Measurements from ENCODE around the gene CHP2.
"Not testable (repeated sequence)": the region's sequence is repeated elsewhere in the genome, so short reads cannot be mapped to it uniquely, and the experiment has no call there.

The CHP2 gene

DNA sequence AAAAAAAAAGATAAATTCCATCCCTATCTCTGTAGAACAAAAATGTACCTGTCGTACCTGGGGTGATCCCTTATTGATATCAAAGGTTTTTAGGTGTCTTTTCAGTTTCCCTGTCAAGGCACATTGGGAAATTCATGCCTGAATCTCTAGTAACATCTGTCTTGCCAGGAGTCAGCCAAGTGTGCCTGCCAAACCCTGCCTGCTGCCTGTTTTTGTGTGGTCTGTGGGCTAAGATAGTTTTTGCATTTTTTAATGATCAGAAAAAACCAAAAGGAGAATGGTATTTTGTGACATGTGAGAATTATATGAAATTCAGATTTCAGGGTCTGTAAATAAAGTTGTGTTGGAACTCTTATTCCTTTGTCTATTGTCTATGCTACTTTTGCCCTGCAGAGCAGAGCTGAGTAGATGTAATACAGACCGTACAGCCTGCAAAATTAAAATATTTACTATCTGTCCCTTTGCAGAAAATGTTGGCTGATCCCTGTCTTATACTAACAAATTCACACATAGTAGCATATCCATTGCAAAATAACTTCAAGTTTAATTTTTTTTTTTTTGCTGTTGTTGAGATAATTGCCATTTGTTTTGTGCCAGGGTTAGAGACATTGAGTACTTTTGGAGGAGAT is 13.0 kb upstream of the CHP2 start:
- in situ Hi-C loops (cut with MboI; ENCODE audit: low sequenced_read_pairs): loop anchor here (25.0 kb wide), 2 partner anchors 521 to 771 kb away; partner anchors contain the start of gene CACNG3

DNA sequence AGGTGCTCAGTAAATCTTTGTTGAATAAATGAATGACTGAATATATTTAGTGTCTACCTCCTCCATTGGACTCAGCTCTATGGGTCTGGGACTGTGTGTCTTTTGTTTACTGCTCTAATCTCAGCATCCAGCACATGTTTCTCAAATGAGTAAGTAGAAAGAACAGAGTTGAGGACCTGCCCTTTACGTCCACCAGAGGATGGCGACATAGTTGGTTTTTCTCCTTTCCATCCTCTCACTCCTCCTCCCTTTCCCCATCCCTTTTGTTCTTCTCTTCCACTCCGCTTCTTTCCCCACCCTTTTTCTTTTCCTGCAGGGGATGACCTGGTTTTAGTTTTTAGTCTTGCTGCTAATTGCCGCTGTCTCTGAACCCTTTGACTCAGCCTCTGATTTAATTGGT is 12.1 kb upstream of the CHP2 start:
- in situ Hi-C loops (cut with MboI; ENCODE audit: low sequenced_read_pairs): loop anchor here (25.0 kb wide), 2 partner anchors 520 to 770 kb away; partner anchors contain the start of gene CACNG3

DNA sequence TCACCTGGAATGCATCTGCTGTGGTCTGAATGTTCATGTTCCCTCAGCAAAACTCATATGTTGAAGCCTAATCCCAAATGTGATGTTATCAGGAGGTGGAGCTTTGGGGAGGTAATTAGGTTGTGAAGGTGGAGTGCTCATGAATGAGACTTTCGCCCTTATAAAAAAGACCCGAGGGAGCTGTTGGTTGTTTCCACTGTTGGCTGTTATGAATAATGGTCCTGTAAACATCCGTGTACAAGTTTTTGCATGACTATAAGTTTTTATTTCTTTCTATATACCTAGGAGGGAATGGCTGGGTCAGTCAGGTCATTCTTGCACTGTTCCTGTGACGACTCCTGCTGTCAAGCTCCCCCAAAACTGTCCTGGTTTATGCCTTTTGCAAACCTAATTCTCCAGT is 9.6 kb upstream of the CHP2 start:
- in situ Hi-C loops (cut with MboI; ENCODE audit: low sequenced_read_pairs): loop anchor here (25.0 kb wide), 2 partner anchors 517 to 767 kb away; partner anchors contain the start of gene CACNG3

DNA sequence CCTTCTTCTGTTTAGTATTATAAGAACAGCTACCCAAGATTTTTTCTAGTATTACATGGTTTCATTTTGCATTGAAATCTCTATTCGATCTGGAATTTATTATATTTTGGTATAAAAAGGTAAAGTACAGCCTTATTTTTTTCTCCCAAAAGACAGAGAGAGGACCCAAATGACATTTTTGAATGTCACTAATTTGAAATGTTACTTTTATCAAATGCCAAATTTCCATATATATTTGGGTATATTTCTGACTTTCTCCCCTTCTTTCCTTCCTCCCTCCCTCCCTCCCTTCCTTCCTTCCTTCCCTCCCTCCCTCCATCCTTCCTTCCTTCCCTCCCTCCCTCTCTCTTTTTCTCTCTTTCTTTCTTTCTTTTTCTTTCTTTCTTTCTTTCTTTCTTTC is 6.2 kb upstream of the CHP2 start:
- in situ Hi-C loops (cut with MboI; ENCODE audit: low sequenced_read_pairs): loop anchor here (25.0 kb wide), 2 partner anchors 514 to 764 kb away; partner anchors contain the start of gene CACNG3

DNA sequence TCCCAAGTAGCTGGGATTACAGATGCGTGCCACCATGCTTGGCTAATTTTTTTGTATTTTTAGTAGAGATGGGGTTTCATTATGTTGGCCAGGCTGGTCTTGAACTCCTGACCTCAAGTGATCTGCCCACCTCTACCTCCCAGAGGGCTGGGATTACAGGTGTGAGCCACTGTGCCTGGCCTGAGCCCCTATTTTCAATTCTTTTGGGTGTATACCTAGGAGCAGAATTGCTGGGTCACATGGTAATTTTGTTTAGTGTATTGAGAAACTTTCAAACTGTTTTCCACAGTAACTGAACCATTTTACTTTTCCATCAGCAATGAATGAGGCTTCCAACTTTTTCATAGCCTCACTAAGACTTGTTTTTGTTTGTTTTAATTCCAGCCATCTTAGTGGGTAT is 3.8 kb upstream of the CHP2 start:
- in situ Hi-C loops (cut with MboI; ENCODE audit: low sequenced_read_pairs): not testable (repeated sequence)

DNA sequence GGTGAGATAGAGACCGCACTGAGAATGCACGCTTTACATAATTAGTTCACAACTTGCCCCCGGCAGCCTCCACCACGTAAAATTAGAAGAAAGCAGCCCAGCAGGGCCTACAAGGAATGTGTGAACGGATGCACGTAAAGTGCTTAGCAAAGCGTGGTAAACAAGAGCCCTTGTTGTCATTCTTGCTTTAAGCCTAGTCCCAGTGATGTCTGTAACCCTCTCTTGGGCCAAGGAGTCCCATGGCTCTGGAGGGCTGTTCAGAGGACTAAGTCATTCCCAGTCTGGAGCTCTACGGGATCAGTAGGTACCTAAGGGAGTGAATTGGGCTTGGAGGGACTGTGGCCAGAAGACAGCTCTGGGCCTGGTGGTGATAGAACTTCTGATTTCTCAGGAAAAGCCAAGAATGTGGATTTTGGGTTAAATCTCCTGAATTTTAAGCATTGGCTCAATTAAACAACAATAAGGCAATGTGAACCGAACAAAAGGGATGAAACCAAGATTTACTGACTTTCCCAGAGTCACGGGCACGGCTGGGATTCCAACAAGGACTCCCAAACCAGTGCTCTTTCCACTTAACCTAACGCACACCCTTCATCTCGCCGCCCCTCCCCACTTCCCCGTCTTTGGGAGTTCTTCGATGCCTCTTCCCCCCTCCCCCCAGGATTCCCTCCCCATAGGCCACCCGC is 775 bp upstream of the CHP2 start:
- in situ Hi-C loops (cut with MboI; ENCODE audit: low sequenced_read_pairs): no loop called here

DNA sequence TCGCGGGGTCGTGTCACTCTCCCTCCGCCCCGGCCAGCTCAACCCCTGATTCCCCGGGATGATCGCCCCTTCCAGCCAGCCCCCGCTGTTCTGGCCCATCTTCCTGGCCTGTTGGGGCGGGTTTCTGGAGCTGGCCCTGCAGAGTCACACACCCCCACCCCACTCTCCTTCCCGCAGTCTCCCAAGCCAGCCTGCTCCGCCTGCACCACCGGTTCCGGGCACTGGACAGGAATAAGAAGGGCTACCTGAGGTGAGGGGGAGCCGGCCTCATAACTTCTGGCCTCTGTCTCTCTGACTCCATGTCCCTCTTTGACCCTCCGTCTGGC is 621 bp downstream of the CHP2 start:
- in situ Hi-C loops (cut with MboI; ENCODE audit: low sequenced_read_pairs): no loop called here

DNA sequence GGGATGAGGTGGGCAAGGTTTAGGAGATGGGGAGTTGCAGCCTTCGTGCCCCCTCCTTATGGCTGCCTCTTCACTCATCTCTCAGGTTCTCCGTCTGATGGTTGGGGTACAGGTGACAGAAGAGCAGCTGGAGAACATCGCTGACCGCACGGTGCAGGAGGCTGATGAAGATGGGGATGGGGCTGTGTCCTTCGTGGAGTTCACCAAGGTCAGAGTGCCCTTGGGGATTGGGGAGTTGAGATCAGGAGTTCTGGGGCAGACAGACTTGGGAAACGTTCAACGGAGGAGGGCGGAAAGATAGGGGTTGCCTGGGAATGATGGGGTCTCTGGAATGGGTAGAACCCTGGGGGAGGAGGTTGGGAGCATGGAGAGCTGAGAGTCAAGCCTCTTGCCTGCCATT is 2.3 kb downstream of the CHP2 start:
- in situ Hi-C loops (cut with MboI; ENCODE audit: low sequenced_read_pairs): no loop called here

DNA sequence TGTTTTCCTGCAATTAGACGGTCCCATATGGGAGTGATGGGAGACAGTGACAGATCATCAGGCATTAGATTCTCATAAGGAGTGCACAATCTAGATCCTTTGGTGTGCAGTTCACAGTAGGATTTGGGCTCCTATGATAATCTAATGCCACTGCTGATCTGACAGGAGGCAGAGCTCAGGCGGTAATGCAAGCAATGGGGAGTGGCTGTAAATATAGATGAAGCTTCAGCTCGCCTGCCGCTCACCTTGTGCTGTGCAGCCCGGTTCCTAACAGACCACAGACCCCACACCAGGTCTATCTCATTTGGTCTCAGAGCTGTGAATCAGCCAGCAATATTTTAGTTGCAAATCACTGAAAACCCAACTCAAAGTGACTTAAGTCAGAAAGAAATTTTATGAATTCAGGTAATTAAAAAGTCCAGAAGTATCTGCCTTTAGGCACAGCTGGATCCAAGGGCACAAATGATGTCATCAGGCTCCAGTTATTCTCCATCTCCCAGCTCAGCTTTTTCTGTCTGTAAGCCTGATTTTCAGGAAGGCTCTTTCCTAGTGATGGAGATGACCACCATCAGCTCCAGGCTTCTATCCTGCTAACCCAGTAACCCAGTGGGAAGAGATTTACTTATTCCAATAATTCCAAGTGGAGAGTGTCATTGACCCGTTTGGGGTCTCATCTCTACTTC is 3.3 kb downstream of the CHP2 start:
- in situ Hi-C loops (cut with MboI; ENCODE audit: low sequenced_read_pairs): no loop called here

DNA sequence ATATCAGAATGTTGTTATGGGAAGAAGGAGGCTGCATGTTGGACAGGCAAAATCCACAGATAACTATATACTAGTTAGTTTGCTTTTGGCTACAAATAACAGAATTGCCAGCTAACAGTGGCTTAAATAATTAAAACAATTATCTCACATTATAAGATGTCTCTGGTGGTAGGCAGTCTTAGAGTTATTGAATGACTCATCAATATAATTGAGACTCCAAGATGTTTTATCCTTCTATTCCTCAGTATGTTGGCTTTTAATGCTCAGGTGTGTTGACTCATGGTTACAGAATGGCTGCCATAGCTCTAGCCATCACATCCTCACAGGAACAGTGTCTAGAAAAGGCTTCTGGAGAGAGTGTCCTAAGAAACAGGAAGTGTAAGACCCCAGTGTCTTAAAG is 11.1 kb downstream of the CHP2 start:
- in situ Hi-C loops (cut with MboI; ENCODE audit: low sequenced_read_pairs): no loop called here

DNA sequence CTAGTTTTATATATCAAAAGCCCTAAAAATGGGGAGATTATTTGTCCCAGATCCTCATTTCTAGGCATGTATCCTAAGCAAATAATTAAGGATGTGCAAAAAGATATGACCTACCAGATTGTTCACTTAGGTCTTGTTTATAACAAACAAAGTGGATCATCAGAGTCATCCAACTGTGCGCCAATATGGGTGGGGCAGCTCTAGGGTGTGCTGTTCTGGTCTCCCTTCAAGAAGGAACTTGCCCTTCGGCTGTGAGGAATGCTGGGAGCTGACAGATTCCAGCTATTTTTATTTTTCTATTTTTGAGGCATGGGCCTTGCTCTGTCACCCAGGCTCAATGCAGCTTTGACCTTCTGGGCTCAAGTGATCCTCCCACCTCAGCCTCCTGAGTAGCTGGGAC is 13.8 kb downstream of the CHP2 start:
- in situ Hi-C loops (cut with MboI; ENCODE audit: low sequenced_read_pairs): no loop called here

DNA sequence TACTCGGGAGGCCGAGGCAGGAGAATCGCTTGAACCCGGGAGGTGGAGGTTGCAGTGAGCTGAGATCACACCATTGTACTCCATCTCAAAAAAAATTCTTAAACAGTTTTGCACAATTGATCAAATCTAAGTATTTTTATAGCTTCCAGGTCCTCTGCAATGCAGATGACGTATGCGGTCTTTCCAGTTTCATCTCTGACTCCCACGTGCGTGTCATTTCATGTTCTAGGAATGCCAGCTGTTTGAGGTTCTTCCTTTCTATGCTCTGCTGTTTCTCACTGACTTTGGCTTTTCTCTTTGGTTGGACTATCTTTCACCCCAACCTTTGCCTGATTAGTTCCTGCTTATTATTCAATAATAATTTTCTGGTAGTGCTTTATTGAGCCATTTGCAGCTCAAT is 16.2 kb downstream of the CHP2 start:
- in situ Hi-C loops (cut with MboI; ENCODE audit: low sequenced_read_pairs): no loop called here

DNA sequence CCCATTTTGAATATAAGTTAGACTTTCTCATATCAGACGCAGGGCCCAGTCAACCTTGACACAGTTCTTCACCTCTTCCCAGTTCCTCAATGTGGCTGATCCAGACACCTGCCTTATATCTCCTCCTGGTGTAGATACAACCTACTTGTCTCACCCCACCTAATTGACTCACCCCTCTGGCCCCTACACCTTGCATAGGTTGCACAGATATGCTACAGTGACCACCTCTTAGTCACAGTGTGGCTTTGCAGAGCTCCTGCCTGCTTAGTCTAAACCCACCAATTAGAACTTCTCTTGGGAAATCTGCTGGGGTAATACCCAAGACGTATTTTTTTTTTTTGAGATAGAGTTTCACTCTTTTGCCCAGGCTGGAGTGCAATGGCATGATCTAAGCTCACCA is 16.8 kb downstream of the CHP2 start:
- in situ Hi-C loops (cut with MboI; ENCODE audit: low sequenced_read_pairs): no loop called here

DNA sequence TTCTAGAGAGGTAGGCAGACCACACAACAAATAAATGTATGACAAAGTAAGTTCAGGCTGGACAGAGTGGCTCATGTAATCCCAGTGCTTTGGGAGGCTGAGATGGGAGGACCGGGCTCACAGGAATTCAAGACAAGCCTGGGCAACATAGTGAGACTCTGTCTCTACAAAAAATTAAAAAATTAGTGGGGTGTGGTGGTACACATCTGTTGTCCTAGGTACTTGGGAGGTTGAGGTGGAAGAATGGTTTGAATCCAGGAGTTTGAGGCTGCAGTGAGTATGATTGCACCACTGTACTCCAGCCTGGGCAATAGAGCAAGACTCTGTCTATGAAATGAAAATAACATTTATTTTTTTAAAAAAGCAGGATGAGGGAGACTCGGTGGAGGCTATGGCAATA is 18.5 kb downstream of the CHP2 start:
- in situ Hi-C loops (cut with MboI; ENCODE audit: low sequenced_read_pairs): no loop called here

DNA sequence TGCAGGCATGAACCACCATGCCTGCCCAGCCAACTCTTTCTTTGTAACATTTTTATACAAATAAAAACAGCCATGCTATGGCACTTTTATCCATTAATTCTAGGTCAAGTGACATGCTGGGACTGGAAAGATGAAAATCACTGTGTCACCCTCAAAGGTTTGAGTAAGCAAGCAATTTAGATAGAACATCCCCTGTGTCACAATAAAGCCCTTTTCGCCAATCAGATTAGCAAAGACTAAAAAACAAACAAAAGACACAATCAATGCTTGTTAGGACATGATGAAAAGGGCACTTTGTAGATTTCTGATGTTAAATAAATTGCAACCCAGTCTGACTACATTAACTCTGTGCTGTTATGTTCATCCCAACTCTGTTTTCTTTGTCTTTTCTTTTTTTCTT is 26.4 kb downstream of the CHP2 start:
- in situ Hi-C loops (cut with MboI; ENCODE audit: low sequenced_read_pairs): no loop called here

DNA sequence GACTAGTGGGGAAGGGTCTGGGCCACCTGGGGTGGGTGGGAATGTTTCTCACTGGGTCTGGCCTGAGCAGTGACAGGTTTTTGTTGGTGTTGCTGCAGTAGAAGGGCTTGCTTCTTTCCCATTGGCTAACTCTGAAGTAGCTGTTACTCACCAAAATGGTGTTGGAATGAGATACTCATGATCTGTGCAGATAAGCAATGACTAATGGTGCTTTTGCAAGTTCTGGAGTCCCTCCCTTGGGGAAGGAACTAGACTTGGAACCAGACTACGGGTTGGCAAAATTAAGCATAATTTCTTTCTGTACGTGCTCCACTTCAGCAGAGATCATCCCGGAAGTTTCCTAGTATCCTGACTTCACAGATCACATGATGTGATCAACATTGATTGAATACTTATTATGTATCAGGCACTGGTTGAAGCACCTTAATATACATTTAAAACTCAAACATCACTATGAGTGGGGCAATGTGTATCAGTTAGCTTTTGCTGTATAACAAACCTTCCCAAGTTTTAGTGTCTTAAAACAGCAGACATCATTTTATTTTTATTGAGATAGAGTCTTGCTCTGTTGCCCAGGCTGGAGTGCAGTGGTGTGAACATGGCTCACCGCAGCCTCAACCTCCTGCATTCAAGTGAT is 30.1 kb downstream of the CHP2 start:
- in situ Hi-C loops (cut with MboI; ENCODE audit: low sequenced_read_pairs): no loop called here

DNA sequence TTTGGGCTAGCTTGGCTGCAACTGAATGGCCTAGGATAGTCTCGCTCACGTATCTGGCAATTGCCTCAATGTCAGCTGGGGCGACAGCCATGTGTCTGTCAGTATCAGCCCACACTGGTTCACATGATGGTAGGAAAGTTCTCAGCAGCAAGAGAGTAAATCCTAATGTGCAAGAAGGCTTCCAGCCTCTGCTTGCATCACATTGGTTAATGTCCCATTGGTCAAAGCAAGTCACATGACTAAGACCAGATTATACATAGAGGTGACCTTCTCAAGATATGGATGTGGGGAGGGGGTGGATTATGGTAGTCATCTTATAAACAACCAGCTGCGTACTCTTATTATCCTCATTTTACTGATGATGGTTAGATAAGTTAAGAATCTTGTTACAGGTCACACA is 31.0 kb downstream of the CHP2 start:
- in situ Hi-C loops (cut with MboI; ENCODE audit: low sequenced_read_pairs): no loop called here

DNA sequence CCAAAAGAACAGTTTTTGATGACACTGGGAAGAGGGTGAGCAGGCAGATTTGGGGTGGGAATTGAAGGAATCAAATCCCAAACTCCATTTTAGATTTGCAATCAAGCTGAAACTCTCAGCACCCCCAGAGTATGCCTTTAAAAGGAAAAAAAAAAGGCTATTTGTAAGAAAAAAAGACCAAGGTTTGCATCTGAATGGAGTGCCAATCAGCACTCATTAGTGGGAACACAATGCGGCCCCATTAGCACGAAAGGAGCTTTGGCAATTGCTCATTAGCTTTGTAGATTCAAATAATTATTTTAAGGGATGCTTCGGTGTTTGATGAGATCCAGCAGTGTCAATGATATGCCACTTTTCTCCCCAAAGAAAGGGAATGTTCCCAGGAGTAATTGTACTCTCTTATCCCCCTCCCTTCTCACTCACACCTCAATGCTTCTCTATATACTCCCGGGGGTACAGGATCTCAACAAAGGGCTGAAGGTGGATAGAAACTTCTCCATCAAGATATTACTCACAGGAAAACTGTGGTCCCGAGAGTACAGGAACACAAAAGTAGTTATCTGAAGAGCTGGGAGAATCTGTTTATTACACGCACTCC is 32.2 kb downstream of the CHP2 start:
- in situ Hi-C loops (cut with MboI; ENCODE audit: low sequenced_read_pairs): no loop called here

DNA sequence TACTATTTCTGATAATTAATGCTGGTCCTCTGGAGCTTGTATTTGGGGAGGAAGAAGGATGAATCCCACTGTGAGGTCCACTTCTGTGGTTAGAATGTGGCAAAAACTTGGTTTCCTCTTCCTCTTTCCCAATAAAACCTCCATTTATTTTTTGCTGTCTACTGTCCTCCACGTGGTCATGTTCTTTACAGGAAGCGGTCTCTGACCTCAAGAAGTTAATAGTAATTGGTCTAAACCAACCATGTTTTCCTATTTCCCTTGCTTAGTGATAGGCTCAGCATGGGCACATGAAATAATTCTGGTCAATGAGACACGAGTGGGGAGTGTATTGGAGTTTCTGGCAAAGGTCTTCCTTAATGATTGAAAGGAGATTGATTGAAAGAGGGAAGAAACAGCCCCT is 33.9 kb downstream of the CHP2 start:
- in situ Hi-C loops (cut with MboI; ENCODE audit: low sequenced_read_pairs): no loop called here

DNA sequence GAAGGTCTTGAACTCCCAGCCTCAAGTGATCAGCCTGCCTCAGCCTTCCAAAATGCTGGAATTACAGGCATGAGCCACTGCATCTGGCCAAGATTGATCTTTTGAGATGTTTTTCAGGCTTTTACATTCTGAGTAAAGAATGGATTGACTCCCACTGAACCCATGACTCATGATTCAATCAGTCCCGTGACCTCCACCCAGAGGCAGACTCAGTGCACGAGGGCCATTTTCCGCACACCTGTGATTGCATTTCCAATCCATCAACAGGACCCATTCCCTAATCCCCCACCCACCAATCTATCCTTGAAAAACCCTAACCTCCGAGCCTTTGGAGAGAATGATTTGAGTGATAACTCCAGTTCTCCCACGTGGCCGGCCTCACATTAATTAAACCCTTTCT is 40.6 kb downstream of the CHP2 start:
- in situ Hi-C loops (cut with MboI; ENCODE audit: low sequenced_read_pairs): loop anchor here (10.0 kb wide), 1 partner anchor 219 kb away; no protein-coding TSS in a partner anchor

DNA sequence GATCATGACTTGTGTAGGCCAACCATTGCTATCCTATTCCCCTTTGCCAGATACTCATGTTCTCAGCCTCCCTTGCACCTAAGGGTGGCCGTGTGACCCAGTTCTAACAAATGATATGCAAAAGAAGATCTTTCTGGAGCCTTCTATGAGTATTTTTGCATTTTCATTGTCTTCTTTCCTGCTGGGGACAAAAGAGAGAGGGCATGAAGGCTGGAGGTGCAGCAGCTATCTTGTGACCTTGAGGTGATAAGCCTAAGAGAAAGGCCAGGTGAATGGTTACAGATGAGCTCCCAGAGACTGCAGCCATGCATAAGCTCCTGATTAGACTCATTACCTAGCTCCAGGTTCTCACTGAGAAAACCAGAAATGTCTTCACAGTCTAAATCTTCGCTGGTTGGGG is 42.1 kb downstream of the CHP2 start:
- in situ Hi-C loops (cut with MboI; ENCODE audit: low sequenced_read_pairs): loop anchor here (10.0 kb wide), 1 partner anchor 218 kb away; no protein-coding TSS in a partner anchor
